GM12865 (cell line): ENCODE data around the gene NADK2.

Source experiments
- DNase-seq: peaks from one replicate; pipeline ENCODE4 v3.0.0; 2010; ENCODE audit warnings: low read depth
- H3K4me3 ChIP-seq: 2 replicates; pipeline ENCODE4 v1.5.1; 2011; ENCODE audit warnings: mild to moderate bottlenecking, low read depth, low read length, control low read depth
- TF ChIP-seq, protein P1 (sequence below): IDR thresholded peaks from 2 replicates; pipeline ENCODE4 v1.5.1; 2011; ENCODE audit warnings: low read length, control low read depth, low read depth, inconsistent platforms; ENCODE audit not compliant: insufficient read depth; ENCODE audit errors: missing control alignments

Gene NADK2

DNA sequence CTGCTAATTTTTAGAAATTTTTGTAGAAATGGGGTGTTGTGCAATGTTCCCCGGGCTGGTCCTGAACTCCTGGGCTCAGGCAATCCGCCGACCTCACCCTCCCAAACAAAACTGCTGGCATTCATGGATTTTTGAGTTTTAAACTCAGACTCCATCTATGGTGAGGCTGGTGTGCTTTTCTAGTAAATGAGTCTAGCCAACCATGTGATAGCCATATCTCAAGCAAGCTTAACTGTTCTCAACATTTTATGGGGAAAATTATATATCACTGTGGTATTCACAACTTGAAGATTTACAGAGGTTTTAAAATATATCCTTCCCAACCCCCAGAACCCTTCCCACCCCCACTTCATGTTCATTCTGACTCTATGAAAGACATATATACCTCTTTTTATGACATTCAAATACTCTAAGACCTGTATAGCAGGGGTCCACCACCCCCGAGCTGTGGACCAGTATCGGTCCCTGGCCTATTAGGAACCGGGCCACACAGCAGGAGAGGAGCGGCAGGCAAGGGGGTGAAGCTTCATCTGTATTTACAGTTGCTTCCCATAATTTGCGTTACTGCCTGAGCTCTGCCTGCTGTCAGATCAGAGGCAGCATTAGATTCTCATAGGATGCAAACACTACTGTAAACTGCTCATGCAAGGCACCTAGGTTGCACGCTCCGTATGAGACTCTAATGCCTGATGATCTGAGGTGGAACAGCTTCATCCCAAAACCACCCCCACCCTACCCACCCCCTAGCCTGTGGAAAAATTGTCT lies 4.5 kb upstream of the NADK2 start:
- no peak overlapping the region for H3K4me3 ChIP-seq
- no peak for DNase-seq
- TF ChIP-seq, protein P1, sequence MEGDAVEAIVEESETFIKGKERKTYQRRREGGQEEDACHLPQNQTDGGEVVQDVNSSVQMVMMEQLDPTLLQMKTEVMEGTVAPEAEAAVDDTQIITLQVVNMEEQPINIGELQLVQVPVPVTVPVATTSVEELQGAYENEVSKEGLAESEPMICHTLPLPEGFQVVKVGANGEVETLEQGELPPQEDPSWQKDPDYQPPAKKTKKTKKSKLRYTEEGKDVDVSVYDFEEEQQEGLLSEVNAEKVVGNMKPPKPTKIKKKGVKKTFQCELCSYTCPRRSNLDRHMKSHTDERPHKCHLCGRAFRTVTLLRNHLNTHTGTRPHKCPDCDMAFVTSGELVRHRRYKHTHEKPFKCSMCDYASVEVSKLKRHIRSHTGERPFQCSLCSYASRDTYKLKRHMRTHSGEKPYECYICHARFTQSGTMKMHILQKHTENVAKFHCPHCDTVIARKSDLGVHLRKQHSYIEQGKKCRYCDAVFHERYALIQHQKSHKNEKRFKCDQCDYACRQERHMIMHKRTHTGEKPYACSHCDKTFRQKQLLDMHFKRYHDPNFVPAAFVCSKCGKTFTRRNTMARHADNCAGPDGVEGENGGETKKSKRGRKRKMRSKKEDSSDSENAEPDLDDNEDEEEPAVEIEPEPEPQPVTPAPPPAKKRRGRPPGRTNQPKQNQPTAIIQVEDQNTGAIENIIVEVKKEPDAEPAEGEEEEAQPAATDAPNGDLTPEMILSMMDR = no peak

DNA sequence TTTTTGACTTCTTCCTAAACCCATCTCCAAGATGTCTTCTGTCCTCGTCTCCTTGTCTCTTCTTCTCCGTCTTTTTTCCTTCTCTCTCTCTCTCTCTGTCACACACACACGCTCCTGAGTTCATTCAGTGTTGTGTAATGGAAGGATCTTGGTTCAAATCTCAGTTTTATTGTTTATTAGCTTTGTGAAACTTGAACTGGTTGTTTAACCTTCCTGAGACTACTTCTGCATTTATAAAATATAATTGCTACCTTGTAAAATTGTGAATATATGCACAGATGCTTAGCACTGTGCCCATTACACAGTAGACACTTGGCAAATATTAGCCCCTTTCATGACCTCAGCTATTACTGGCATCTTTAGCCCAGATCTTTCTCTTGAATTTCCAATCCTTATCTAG lies 2.4 kb upstream of the NADK2 start:
- TF ChIP-seq, protein P1 = no peak
- no peak for DNase-seq
- H3K4me3 ChIP-seq = no peak overlapping the region

DNA sequence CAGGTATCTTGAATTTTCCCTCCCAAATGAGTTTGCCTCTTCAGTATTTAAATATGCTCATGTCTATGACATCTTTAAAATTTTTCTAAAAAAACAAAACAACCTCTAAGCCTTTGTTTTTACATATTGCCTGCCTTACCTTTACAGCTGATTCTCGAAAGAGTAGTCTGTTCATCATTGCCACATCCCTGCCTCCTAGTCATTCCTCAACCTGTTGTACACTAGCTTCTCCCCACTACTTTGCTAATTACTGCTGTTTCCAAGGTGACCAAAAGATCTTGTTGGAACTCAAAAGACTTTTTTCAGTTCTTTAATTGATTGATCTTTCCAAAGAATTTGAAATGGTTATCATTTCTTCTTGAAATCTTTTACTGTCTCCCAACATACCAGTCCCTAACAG lies 1.9 kb upstream of the NADK2 start:
- TF ChIP-seq, protein P1 = no peak
- no peak for DNase-seq
- no peak overlapping the region for H3K4me3 ChIP-seq

DNA sequence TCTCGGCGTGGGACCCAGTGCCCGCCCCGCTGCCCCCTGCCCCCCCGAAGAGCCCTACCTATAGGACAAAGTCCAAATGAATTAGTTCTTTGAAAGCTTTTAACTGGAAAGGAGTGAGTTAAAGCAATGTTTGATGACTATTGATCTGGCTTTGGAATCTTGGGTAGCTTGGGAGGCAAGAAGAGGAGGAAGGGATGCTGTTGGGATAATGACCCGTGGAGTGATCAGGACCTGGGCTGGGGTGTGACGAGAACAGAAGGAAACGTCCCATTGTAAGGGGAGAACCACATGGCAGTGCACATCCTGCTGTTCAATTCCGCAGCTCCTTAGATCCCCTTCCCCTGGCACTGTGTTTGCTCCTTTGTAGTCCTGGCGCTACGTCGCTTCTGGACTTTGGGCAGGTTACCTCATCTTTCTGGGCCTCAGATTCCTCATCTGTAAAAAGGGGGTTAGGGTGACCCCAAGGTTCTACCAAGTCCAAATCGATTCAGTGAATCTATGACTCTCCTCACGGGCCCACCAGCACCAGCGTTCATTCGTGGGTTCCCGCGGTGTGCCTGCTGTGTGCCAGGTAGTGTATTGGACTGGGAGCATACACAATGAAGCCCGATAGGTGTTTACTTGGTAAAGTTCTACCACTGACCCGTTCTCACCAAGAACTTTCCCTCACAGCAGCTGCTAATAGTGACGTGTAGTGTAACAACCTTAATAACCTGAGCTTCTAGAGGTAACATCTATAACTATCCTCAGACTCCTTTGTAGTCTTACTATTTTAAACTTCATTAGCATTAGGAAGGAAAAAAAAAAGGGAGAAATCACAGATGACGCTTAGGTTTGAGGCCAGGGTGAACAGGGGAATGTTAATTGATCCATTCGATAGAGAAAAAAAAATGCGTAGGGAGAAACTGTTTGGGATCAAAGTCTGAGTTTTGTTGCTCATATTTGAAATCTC lies 1.1 kb upstream of the NADK2 start:
- DNase-seq = peak; percentile 5
- TF ChIP-seq, protein P1 = no peak
- H3K4me3 ChIP-seq = peak overlapping the region; percentile 75

DNA sequence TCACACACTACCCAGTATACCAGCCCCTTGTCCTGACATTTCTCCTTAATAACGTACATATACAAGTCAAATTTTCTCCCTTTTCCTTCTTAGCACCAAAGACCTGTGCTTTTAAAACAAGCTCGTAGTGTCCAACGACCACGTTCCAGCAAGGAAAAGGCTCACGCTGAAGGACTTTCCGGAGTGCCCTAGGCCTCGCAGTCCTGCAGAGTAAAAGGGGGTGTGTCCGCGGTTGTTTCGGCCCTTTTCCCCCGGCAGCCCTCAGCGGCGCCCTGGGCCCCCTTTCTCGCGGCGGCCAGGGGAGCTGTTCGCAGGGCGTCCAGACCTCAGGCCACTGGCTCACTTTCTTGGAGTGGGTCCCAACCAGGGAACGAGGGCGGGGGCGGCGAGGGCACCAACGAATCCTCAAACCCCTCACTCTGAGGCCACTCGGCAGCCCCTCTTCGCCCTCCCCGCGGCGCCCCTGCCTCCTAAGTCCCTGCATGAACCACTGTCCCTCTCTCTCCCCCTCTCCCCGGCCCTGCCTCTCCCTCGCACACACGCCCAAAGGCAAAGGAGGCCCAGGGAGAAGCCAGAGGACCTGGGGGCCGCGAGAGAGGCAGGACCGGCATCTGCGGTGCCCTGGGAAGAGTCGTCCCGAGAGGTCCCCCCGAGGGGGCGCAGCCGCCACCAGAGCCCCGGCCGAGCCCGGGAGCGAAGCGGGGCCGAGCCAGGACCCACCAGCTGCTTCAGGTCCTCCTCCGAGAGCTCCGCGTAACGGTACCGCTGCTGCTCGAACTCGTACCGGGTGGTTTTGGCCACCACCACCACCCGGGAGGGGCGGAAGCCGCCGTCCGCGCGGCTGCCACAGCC lies 720 bp downstream of the NADK2 start:
- DNase-seq = peak; percentile 49
- TF ChIP-seq, protein P1 = no peak

More for the DNA sequence above, 720 bp downstream of the NADK2 start:
- H3K4me3 ChIP-seq = peak overlapping the region; percentile 90
